Measurements from ENCODE around the gene TBCE.

TBCE gene

DNA sequence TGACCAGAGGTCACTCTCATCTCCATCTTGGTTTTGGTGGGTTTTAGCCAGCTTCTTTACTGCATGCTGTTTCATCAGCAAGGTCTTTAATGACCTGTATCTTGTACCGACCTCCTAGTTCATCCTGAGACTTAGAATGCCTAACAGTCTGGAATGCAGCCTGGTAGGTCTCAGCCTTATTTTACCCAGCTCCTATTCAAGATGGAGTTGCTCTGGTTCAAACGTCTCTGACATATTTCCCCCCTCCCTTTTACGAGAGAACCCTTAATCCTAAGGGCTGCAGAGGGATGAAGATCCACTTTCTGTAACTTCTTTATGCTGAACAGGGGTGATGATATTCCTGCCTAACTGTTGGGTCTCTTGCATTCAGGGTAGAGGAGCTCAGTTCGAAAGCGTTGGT lies 43.2 kb downstream of the TBCE start:
- no peak for DNase-seq (ENCODE audit: low read depth)

DNA sequence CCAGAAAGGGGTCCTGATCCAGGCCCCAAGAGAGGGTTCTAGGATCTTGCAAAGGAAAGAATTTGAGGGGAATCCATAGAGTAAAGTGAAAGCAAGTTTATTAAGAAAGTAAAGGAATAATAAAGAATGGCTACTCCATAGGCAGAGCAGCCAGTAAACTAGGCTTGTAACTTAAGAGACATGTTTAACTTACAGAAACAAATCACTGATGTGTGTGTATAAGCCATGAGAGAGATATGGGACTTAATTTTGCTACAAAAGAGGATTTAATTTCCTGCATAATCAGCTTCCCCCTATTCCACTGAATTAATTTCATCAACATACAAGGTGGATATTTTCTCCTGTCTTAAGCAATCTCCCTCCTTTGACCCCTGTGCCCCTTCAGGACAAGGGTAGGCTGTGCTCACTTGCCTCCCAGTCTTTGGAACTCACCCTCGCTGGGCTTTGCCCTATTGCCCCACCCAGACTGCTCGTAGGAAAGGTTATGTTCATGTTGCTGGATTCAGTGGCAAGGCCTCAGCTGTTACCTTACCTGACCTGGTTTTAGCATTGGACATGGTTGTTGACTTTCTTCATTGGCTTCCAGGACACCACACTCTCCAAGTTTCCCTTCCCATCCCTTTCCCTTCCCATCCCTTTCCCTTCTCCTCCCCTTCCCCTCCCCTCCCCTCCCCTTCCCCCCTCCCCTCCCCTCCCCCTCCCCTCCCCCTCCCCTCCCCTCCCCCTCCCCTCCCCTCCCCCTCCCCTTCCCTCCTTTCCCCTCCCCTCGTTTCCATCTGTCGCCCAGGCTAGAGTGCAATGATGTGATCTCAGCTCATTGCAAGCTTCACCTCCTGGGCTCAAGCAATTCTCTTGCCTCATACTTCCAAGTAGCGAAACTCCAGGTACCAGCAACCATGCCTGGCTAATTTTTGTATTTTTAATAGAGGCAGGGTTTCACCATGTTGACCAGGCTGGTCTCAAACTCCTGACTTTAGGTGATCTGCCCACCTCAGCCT lies 44.6 kb downstream of the TBCE start:
- no peak for DNase-seq (ENCODE audit: low read depth)

DNA sequence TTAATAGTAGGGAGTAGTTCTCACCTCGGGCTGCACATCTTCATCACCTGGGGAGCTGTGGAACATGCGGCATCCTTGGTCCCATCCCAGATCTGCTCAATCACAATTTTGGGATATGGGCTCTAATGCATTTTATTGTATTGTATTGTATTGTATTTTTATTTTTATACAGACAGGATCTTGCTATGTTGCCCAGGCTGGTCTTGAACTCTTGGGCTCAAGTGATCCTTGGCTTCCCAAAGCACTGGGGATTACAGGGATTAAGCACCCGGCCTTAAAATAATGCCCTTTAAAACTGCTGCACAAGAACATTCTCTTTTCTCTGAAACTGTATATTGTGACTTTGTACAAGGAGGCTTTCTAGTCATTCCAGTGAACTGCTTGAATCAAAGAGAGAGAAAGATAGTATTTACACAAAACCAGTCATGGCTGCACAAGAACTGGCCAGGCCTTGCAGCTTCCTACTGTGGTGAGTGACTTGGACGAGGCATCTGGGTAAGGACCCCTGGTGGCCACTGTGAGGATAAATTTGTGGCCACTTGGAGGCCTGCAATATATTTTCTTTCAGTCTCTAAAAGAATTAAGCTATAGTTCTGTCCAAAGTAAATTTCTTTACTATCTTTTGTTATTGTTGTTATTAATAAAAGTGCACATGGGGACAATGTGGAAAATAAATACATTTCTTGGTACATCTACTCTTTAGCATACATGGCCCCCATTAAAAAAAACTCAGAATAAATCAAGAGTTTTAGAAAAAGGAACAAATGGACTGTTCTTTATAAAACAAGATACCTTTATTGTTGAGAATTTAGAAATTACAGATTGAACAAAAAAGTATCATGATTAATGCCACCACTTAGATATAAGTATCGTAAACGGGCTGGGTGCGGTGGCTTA lies 48.0 kb downstream of the TBCE start:
- DNase-seq (ENCODE audit: low read depth): peak; percentile 39

DNA sequence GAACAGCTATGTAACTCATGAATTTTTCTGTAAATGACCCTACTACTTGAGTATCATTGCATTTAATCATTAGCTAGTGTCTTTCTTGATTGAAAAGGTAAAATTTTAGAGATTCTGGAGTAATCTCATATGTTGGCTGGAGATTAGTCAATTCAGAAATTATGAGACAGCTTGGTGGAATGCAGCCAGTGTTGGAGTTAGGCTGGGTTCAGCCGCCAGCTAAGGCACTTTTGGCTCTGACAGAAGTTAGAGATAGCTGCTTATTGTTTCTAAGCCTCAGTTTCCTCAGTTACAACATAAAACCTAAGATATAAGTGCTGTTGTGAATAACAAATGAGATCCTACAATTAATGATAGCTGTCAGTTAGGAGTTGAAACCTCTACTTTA lies 49.4 kb downstream of the TBCE start:
- DNase-seq (ENCODE audit: low read depth): no peak

DNA sequence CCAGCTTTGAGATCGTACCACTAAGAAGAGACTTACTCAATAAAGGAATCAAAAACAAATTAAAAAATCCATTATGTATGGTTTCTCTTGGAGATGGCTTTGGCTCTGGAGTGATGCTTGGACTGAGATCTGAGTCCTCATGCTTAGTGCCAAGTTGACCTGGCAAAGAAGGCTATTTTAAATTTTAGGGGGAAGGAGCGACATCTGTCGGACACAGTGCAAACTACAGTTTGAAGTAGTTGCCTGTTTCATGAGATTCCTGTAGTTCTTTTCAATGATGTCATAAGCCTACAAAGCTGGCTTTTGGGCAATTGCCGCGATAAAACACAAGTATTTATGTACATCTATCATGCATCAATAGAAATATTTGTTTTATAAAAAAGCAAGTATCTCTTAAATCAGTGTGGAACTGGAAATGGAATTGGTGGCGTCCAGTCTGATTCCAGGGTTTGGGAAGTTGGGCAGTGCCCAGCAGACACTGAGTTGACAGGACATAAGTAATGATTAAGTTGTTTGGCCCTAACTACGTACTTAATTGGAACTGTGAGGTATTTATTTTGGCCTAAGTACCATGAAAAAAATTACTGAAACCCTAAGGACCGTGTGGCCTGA lies 50.0 kb downstream of the TBCE start:
- peak; percentile 36 for DNase-seq (ENCODE audit: low read depth)

DNA sequence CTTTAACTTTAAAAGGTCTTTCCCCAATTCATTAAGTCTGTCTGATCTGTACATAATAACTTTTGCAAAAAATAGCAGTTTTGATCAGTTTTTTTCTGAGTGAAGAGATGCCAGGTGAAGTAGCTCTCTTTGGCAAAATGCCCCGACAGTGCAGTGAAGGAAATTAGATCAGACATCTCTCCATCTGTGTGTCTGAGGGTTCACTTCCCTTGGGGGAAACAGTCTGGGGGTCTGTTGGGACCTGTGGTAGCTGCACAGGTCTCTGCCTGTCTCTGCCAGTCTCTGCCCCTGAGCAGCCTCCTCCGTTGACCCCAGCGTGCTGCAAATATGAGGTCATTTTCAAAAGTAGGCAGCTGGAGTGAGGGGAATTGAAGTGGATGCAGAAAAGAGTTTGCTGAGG lies 54.5 kb downstream of the TBCE start:
- no peak for DNase-seq (ENCODE audit: low read depth)

DNA sequence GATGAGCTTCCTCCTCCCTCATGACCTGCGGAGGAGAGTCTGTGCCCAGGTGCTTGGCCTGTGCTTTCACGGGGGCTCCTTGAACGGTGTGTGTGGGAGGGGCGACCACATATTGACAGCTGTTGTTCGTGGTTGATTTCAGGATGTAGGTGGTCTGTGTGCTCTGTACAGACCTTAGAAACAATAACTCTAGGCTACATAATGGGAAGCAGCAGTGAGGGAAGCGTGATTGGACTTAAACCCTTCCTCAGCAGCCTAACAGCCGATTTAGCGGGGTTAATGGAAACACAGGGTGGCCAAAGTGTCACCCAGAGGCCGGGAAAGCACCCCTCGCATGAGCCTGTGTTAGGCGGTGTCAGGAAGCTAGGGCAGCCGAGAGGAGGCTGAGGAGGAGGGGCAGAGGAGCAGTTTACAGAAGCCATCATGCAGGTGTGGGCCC lies 56.0 kb downstream of the TBCE start:
- no peak for DNase-seq (ENCODE audit: low read depth)

DNA sequence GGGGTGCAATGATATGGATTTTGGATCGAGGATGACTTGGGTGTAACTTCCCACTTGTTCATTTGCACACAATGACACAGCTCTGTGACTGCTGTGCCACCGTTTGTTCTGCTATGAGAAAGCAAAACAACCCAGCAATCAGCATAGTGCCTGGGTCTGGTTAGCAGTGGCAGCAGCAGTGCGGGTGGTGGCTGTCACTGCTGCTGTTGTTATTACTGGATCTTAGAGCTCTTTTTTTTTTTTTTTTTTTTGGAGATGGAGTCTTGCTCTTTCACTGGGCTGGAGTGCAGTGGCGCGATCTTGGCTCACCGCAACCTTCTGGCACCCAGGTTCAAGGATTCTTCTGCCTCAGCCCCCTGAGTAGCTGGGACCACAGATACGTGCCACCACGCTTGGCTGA lies 56.9 kb downstream of the TBCE start:
- no peak for DNase-seq (ENCODE audit: low read depth)

DNA sequence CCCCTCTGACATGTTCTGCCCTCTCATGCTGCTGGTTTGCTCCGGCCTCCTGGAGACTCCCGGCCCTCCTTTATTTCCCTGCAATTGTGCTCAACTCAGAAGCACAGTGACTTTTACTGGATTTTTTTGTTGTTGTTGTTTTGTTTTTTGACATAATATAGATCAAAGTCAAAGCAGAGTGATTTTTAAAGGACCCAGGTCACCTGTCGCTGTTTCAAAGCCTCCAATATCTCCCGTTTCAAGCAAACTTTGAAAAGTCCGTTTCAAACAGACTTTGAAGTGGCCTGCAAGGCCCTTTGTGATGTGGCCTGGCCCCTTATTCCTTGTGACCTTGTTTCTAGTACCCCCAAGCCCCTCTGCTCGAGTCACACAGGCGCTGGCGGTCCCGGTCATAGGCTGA lies 58.1 kb downstream of the TBCE start:
- no peak for DNase-seq (ENCODE audit: low read depth)

DNA sequence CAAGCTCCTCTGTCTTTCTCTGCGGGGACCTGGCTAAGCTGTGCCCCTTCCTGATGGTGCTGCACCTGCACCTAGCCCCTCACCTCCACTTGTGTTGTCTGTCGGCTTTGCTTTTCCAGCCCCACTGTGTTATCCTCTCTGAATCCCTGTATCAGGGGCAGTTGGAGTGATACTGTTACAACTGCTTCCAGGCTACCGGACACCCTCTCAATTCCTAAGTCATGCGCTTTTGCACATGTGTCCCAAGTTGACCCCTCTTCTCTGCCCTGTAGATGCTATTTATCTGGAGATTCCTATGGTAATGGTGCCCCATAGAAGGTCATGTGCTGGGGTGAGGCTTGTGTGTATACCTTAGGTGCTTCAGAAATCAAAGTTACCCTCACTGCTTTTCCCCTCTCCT lies 58.9 kb downstream of the TBCE start:
- no peak for DNase-seq (ENCODE audit: low read depth)

DNA sequence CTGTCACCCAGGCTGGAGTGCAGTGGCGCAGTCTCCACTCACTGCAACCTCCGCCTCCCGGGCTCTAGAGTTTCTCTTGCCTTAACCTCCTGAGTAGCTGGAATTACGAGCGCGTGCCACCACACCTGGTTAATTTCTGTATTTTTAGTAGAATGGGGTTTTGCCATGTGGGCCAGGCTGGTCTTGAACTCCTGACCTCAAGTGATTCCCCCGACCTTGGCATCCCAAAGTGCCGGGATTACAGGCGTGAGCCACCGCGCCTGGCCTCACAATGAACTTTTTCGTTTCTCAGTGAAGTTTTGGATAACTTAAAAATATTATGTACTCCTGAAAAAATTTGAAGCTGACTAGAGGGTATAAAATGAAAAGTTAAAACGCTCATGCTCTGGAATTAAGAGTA lies 59.5 kb downstream of the TBCE start:
- DNase-seq (ENCODE audit: low read depth): no peak

DNA sequence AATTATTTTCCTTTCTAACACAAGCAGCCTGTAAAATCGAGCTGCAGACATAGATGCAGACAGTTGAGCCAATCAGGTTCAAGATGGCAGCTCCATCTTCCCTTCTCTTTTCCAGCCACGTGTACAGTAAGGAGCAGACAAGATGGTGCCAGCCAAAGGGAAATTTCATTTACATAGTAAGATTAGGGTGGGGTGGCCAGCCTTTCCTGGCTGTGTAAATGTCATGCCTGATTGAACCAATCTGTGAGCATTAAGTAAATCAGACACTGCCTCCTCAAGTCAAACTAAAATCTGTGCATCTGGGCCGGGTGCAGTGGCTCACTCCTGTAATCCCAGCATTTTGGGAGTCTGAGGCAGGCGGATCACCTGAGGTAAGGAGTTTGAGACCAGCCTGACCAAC lies 60.2 kb downstream of the TBCE start:
- no peak for DNase-seq (ENCODE audit: low read depth)

DNA sequence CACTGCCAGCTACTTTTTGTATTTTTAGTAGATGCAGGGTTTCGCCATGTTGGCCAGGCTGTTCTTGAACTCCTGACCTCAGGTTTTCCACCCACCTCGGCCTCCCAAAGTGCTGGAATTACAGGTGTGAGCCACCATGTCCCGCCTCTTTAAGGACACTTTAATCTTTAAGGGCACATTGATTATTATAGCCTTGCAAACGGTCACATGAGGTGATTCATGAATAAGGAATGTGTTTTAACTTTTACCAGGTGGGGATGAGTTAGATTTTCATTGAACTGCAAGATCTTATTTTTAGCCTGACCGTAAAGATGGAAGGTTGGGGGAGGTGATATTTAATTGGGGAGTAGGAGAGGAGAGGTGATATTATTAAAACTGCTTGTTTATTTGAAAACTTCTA lies 61.9 kb downstream of the TBCE start:
- no peak for DNase-seq (ENCODE audit: low read depth)

DNA sequence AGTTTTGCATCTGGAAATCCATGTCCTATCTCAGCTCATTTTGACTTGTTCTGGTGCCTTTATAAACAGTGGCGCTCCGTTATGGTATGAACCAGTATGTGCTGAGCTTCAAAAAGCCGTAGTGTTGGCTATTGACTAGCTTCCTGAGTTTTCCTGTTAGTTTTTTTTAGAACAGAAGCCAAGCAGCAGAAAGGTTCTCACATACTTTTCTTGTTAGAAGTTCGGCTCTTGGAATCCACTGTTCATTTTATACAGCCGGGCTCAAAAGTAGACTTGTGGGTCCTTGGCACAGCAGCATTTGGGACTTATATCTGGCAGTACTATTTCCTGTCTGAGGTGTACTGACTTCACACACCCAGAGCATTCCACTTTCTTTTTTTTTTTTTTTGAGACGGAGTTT lies 63.8 kb downstream of the TBCE start:
- no peak for DNase-seq (ENCODE audit: low read depth)

DNA sequence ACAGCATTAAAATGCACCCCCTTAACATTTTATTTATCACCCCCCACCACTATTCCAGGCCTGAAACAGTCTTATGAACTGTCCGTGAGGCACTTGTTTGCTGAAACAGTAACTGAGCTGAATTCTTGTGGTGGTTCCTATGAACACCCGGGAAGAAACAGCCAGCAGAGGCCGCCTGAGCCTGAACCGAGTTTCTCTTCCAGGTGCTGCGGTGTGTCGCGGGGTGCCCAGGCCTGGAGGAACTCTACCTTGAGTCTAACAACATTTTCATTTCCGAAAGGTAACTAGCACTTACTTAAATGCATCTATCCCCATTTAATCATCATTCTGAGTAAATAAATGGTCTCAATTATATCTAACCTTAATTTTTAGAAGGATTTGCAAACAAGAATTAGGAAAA lies 66.8 kb downstream of the TBCE start:
- DNase-seq (ENCODE audit: low read depth): no peak

DNA sequence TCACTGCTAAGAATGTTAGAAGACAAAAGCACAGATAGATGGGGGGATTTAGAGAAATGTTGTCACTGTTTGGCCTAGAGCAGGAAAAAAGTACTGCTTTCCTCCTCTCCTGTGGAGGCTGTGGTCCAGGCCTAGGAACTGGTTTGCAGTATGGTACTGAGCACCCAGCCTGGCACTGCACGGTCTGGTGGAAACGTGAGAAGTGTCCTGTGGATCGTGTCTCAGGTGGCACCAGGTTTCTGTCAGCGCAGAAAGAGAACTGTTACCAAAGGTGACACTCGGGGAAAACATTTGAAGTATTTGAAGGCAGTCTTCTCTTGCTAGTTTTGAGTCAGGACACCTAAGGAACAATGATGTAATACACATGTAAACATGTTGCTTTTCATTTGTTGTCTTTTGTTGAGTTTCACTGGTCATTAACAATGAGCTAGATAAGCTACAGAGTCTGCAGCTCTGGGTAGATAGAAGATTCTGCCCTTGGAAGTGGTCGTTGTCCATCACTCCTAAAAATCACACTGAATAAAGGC lies 74.0 kb downstream of the TBCE start:
- no peak for DNase-seq (ENCODE audit: low read depth)

DNA sequence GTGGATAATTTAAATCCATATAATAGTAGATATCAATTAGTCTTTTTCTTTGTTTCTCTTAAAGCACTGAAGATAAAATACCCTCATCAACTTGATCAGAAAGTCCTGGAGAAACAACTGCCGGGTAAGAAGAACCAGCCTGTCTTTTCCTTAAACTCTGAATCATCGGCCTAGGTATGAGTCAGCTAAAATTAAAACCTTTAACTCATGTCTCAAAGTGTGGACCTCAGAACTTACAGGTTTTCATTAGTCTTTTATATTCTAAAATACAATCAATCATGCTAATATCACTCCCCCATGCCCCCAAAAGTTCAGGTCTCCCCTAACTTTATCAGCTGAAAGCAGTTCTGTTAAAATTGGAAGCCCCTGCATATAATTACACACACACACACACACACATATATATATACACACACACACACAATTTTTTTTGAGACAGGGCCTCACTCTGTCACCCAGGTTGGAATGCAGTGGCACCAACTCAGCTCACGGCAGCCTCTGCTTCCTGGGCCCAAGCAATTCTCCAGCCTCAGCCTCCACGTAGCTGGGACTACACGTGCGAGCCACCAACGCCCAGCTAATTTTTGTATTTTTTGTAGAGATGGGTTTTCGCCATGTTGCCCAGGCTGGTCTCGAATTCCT lies 75.7 kb downstream of the TBCE start:
- DNase-seq (ENCODE audit: low read depth): no peak

DNA sequence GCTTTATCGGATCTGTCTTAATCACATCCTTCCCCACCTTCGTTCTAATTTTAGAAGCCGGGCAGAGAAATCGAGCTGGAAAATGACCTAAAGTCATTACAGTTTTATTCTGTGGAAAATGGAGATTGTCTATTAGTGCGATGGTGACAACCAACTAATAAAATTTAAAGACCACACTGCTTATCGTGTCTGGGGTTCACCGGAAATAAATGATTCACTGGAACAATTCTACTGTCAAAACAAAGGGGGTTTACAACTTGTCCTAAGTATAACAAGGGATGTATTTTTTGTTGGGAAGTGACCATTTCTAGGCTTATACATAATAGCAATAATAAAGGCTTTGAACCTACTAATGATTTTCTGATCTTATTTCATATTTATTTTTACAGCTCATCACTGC lies 81.4 kb downstream of the TBCE start:
- no peak for DNase-seq (ENCODE audit: low read depth)

DNA sequence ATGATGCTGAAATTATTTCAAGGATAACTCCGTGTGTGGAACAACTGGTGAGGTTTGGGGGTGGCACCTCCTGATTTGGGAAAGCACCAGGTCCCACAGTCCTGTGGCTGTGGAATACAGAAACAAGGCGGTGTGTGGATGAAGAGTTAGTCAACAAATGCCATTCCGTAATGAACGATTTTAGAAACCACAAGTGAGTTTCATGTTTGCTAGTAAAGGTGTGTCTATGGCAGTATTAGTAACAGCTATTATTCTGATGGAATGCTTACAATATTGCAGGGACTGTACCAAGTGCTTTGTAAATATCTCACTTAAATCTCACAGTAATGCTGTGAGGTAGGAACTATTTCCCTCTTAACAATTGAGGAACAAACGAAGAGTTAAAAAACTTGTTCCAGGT lies 83.2 kb downstream of the TBCE start:
- no peak for DNase-seq (ENCODE audit: low read depth)

DNA sequence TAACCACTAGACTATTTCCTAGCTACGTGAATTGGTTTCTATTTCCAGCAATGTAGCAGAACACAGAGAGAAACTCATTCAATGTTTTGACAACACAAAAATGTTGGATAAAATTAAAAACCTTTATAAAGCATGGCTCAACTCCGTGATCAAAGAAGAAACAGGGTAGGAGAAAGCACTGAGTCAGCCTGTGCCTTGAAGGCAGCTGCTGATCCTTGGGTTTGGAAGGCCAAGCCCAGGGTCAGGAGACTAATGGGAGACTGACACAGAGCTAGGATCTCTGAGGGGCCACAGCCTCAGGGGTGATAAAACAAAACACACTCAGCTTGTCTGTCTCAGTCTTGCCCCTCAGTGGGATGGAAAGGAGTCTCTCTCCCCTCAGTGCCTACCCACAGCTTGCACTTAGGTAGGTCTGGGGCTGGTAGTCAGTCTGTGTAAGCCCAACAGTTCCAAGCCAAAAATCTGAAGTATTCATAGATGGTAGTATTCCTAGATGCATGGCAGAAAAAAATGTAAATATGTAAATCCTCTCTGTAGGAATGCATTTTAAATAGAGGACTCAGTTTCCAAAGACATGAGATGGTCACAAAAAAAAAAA lies 83.8 kb downstream of the TBCE start:
- DNase-seq (ENCODE audit: low read depth): no peak

DNA sequence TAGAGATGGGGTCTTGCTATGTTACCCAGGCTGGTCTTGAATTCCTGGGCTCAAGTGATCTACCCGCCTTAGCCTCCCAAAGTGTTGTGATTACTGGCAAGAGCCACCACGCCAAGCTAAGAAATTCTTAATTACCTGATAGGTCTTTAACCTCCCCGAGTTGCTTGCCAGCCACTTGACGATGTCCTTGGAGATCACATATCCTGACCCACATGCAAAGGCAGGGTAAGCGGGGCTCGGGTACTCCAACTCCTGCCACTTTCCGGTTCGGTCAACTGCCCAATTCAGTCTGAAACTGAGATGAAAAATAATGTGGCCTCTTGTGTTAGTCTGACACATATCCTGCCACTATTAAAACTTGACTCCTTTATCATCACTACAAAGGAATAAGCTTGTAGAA lies 86.8 kb downstream of the TBCE start:
- DNase-seq (ENCODE audit: low read depth): no peak

Measured in T follicular helper cell (primary cell).